ENCODE data around the gene TFAP2E. TPM values are rescaled to one million over a fixed set of nuclear protein-coding genes. Genes with fewer than 3 reads are reported as not detected.

The TFAP2E gene
- total RNA-seq, 1 donor from 2014 or later: 0.41 TPM

- peak overlapping the region; percentile 72 for H3K27ac Mint-ChIP-seq (ENCODE audit: unreplicated experiment)
- Histone ChIP-seq H4K20me1 (ENCODE audit: insufficient read depth, low read length) (peaks cover 41% of the 10 kb centered on the region), H3K27ac (ENCODE audit: low read depth, low read length) (peak overlapping the region; percentile 44), H3K9me3 (ENCODE audit: insufficient read depth, low read depth, low read length) (no peaks in the 10 kb centered on the region), H2AFZ (ENCODE audit: low read depth, low read length) (no peak overlapping the region), H3K79me2 (ENCODE audit: insufficient read depth, low read length) (peaks cover 18% of the 10 kb centered on the region), H3K4me3 (ENCODE audit: insufficient read depth, low read depth, low read length) (peak overlapping the region; percentile 0), H3K4me2 (ENCODE audit: low read length) (peak overlapping the region; percentile 58), H3K9ac (ENCODE audit: low read length) (peak overlapping the region; percentile 11), H3K27me3 (ENCODE audit: insufficient read depth, low read length) (no peaks in the 10 kb centered on the region), H3K36me3 (ENCODE audit: insufficient read depth, low read length) (peaks cover 34% of the 10 kb centered on the region), H3K4me1 (ENCODE audit: insufficient read depth, low read length) (peaks cover 18% of the 10 kb centered on the region)
- no peaks in the 10 kb centered on the region for H3K9me3 Mint-ChIP-seq (ENCODE audit: unreplicated experiment)
- DNase-seq (ENCODE audit: low read depth) (peak; percentile 66), FAIRE-seq (peak; percentile 90)
- no peaks in the 10 kb centered on the region for H3K27me3 Mint-ChIP-seq (ENCODE audit: low read depth, unreplicated experiment)
- H3K4me3 Mint-ChIP-seq (ENCODE audit: unreplicated experiment): peak overlapping the region; percentile 57
- TF ChIP-seq CTCF (IDR thresholded peaks at IDR 0.05; ENCODE audit: insufficient read depth, low read depth, low read length): no peak
- no peak for TF ChIP-seq EZH2 (IDR thresholded peaks at IDR 0.05; ENCODE audit: insufficient read depth, low read length)
- peaks cover 42% of the 10 kb centered on the region for H3K4me1 Mint-ChIP-seq (ENCODE audit: low read depth, unreplicated experiment)
- H3K36me3 Mint-ChIP-seq (ENCODE audit: low read depth, unreplicated experiment): peaks cover 29% of the 10 kb centered on the region
Observed at GRCh38 chr1:35605867-35606182, 32.7 kb downstream of the TFAP2E start.

- no peak for DNase-seq (ENCODE audit: low read depth)
- no peak overlapping the region for H2AFZ ChIP-seq (ENCODE audit: low read depth, low read length)
- peaks cover 61% of the 10 kb centered on the region for H4K20me1 ChIP-seq (ENCODE audit: insufficient read depth, low read length)
Observed at GRCh38 chr1:35611655-35612054, 38.5 kb downstream of the TFAP2E start.

More at GRCh38 chr1:35611655-35612054, 38.5 kb downstream of the TFAP2E start:
- H3K4me2 ChIP-seq (ENCODE audit: low read length): no peak overlapping the region
- no peak overlapping the region for H3K27ac ChIP-seq (ENCODE audit: low read depth, low read length)
- TF ChIP-seq CTCF (IDR thresholded peaks at IDR 0.05; ENCODE audit: insufficient read depth, low read depth, low read length) (no peak), EZH2 (IDR thresholded peaks at IDR 0.05; ENCODE audit: insufficient read depth, low read length) (no peak)
- peaks cover 28% of the 10 kb centered on the region for H3K36me3 ChIP-seq (ENCODE audit: insufficient read depth, low read length)
- H3K4me1 ChIP-seq (ENCODE audit: insufficient read depth, low read length): peaks cover 3% of the 10 kb centered on the region
- no peaks in the 10 kb centered on the region for H3K9me3 ChIP-seq (ENCODE audit: insufficient read depth, low read depth, low read length)
- no peaks in the 10 kb centered on the region for H3K9me3 Mint-ChIP-seq (ENCODE audit: unreplicated experiment)
- peaks cover 8% of the 10 kb centered on the region for H3K4me1 Mint-ChIP-seq (ENCODE audit: low read depth, unreplicated experiment)
- no peaks in the 10 kb centered on the region for H3K27me3 ChIP-seq (ENCODE audit: insufficient read depth, low read length)
- H3K79me2 ChIP-seq (ENCODE audit: insufficient read depth, low read length): peaks cover 66% of the 10 kb centered on the region
- peaks cover 26% of the 10 kb centered on the region for H3K36me3 Mint-ChIP-seq (ENCODE audit: low read depth, unreplicated experiment)
- H3K4me3 Mint-ChIP-seq (ENCODE audit: unreplicated experiment): no peak overlapping the region
- no peak overlapping the region for H3K9ac ChIP-seq (ENCODE audit: low read length)
- no peaks in the 10 kb centered on the region for H3K27me3 Mint-ChIP-seq (ENCODE audit: low read depth, unreplicated experiment)
- no peak overlapping the region for H3K4me3 ChIP-seq (ENCODE audit: insufficient read depth, low read depth, low read length)
- no peak overlapping the region for H3K27ac Mint-ChIP-seq (ENCODE audit: unreplicated experiment)
- FAIRE-seq: no peak
